DND-41 (cell line): Measurements from ENCODE around the gene EFL1.

Experiments
- EZH2 ChIP-seq: IDR thresholded peaks from 3 replicates; pipeline ENCODE4 v1.6.1; 2012; ENCODE audit warnings: borderline replicate concordance, low read depth, mild to moderate bottlenecking, moderate library complexity, low read length, inconsistent platforms; ENCODE audit not compliant: severe bottlenecking
- TF ChIP-seq, protein P1 (sequence below): IDR thresholded peaks from 2 replicates; pipeline ENCODE4 v1.5.1; 2012; ENCODE audit warnings: borderline replicate concordance, low read length, moderate library complexity, mild to moderate bottlenecking; ENCODE audit not compliant: poor library complexity, severe bottlenecking; ENCODE audit errors: extremely low read depth

DNA sequence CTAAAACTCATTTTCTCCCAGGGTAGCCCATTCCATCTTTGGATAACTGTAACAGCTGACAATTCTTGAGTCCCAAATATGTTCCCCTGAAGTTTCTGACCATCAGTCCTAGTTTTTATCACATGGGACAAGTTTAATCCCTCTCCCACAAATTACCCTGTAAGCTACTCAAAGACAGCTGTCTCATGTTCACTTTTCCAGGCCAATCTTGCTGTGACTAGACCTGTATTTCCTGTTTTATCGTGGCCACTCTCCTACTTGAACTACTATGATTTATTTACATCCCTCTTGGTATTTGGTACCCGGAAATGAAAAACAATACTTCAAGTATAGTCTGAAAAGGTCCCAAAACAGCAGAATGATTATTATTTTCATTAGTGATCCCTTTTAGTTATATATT, 121.6 kb downstream of the EFL1 start:
- TF ChIP-seq, protein P1, sequence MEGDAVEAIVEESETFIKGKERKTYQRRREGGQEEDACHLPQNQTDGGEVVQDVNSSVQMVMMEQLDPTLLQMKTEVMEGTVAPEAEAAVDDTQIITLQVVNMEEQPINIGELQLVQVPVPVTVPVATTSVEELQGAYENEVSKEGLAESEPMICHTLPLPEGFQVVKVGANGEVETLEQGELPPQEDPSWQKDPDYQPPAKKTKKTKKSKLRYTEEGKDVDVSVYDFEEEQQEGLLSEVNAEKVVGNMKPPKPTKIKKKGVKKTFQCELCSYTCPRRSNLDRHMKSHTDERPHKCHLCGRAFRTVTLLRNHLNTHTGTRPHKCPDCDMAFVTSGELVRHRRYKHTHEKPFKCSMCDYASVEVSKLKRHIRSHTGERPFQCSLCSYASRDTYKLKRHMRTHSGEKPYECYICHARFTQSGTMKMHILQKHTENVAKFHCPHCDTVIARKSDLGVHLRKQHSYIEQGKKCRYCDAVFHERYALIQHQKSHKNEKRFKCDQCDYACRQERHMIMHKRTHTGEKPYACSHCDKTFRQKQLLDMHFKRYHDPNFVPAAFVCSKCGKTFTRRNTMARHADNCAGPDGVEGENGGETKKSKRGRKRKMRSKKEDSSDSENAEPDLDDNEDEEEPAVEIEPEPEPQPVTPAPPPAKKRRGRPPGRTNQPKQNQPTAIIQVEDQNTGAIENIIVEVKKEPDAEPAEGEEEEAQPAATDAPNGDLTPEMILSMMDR = no peak
- TF ChIP-seq EZH2 = no peak
